ENCODE data around the gene BUD23.

The BUD23 gene

DNA sequence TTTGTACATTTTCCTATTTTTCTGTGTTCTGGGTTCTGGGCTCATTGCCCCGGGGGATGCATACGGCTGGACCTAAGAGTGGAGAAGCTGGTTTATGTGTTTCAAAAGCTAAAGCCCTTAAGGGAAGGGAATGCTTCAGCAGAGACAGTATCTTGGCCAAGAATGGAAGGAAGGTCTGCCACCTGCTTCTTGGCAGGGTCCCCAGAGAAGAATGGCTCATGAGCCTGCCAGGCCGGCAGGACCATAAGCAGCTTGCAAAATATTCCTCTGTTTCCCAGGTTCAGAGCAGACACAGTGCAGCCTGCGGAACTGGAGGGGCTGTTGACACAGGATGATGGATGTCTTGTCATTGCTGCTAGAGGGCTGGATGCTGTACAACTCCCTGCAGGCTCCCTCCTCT, 63.0 kb downstream of the BUD23 start:
- DNase-seq: no peak
